ENCODE measurements around the gene SHROOM4. TPM values are rescaled to one million over a fixed set of nuclear protein-coding genes. Genes with fewer than 3 reads are reported as not detected.

The SHROOM4 gene
- total RNA-seq, result 3.3 and 3.4 TPM in 2 replicates

DNA sequence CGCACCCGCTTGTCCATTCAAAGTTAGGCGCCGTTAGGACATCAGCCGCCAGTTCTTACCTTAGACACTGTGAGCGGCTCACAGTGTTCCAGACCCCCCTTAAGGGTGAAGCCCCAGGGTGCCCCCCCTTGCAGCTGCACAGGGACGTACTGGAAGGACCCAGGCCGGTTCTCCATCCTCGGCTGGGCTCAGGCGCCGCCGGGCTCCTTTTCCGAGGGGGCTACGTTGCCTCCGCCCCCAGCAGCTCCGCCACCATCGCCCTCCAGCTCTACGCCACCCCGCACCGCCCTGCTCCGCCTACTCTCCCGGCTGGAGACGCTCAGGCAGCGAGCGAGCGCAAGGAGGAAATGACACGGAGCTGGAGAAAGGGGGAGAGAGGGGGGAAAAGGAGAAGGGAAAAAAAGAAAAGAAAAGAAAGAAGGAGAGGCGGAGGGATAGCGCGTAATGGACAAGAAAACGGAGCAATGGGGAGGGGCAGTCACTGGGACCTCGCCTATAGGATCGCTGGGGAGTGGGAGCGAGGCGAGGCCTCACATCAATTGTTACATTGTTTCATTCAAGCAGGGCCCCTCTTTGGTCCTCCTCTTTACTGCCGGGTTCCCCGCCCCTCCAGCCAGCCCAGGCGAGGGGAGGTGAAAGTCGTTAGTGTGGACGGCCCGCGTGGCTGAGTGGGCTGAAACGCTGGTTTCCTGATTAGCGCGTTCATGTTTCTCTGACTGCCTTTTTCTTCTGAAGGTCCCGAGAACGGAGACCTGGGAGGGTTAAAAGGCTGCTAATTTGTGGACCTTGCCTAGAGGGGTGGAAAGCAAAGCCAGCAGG lies at the start of gene SHROOM4:
Gene SHROOM4, minus strand, starts transcription at position 352 of the 819 bp plus-strand sequence. Its CDS starts 176 bp downstream, at position 176.

Small RNAs within 50 kb of the gene (small RNA-seq; reads per million reads assigned to genes)
- gene RNU6-935P, result not detected

Other genes starting within 250 kb of the SHROOM4 start
- not detected in 2 replicates for gene BMP15, start 96.5 kb upstream of the SHROOM4 start, total RNA-seq